GM20000 (cell line): Measurements from ENCODE around the gene FAM81B.

Experiments used
- DNase-seq: peaks from one replicate; pipeline ENCODE4 v3.0.0; 2012; ENCODE audit warnings: low spot score
- TF ChIP-seq, protein P1 (sequence below): IDR thresholded peaks from 2 replicates; pipeline ENCODE4 v1.5.1; 2012; ENCODE audit warnings: mild to moderate bottlenecking, control low read depth; ENCODE audit errors: extremely low read depth, missing control alignments

The FAM81B gene

DNA sequence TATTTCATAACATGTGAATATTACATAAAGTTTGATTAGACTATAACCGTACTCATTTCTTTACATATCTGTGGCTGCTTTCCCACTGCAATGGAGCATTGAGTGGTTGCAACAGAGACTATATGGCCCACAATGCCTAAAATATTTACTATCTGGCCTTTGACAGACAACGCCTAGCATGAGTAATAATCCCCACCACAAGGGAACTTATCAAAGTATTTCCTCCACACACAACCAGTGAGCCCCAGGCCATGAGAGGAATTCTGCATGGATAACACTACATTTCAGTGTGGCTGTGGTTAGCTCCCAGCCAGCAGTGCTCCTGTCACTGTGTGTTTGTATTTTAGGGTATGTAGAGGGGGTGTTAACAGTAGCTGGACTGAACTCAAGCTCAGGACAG lies 54.8 kb downstream of the FAM81B start:
- DNase-seq, result no peak
- TF ChIP-seq, protein P1, sequence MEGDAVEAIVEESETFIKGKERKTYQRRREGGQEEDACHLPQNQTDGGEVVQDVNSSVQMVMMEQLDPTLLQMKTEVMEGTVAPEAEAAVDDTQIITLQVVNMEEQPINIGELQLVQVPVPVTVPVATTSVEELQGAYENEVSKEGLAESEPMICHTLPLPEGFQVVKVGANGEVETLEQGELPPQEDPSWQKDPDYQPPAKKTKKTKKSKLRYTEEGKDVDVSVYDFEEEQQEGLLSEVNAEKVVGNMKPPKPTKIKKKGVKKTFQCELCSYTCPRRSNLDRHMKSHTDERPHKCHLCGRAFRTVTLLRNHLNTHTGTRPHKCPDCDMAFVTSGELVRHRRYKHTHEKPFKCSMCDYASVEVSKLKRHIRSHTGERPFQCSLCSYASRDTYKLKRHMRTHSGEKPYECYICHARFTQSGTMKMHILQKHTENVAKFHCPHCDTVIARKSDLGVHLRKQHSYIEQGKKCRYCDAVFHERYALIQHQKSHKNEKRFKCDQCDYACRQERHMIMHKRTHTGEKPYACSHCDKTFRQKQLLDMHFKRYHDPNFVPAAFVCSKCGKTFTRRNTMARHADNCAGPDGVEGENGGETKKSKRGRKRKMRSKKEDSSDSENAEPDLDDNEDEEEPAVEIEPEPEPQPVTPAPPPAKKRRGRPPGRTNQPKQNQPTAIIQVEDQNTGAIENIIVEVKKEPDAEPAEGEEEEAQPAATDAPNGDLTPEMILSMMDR, result no peak

DNA sequence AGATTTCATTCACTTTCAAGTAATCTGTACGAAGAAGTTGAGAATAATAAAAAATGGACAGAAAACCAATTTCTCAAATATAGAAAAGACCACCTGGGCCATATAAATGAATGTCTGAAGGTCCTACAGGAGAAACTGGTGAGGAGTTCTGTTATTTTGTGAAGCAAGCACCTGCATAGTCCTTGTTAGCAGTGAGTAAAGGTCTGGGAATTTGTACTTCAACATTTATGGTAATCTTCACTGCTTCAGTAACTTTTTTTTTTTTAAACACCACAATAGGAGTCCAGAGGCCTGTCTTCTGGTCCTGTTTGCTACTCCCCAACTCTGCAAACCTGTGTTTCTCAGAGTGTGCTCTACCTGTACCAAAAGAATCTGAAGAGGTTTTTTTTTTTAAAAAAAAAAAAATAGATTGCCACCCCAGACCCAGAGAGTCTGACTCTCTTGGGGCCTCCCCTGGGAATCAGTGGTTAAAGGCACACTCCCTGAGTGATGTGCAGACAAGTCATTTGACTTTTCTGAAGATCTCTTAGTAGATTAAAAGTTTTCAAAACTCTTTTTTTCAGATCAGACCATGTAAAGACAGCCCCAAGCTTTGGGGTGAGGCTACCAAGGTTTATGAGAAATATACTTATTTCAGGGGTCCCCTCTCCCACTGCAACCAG lies 55.5 kb downstream of the FAM81B start:
- DNase-seq, result no peak
- TF ChIP-seq, protein P1, result no peak

DNA sequence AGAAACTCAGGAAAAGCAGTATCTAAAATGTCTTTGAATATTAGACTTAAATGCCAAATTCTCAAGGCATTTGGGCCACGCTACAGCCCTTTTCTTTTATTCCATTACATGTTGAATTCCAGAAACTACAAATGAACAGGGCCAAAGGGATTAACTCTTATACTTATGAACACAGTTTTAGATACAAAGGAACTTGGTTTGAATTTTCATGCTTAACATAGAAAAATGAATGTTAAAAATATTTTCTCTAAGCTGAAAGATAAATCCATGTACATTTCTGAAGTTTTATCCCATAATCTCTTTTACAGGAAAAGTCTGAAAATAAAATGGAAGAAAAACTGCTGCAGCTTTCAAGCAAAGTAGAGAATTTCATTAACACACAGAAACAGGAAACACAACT lies 56.8 kb downstream of the FAM81B start:
- DNase-seq, result no peak
- TF ChIP-seq, protein P1, result no peak

DNA sequence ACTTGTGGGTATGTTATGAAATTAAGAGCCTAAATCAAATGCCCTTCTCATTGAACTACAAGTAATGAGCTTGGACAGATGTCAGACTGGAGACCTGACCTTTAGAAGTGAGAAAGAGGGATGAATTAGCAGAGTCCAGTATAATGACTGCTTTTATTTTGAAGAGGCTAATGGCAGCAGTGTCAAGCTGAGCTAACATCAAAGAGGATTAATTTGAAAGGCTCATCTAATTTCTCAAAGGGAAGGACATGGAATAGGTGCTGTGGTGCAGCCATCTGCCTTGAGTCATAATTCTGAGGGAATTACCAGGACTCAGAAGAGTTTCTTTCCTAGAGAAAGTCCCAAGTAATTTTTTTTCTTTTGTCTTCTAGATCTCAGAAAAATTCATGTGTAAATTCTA lies 57.6 kb downstream of the FAM81B start:
- DNase-seq, result no peak
- TF ChIP-seq, protein P1, result no peak

DNA sequence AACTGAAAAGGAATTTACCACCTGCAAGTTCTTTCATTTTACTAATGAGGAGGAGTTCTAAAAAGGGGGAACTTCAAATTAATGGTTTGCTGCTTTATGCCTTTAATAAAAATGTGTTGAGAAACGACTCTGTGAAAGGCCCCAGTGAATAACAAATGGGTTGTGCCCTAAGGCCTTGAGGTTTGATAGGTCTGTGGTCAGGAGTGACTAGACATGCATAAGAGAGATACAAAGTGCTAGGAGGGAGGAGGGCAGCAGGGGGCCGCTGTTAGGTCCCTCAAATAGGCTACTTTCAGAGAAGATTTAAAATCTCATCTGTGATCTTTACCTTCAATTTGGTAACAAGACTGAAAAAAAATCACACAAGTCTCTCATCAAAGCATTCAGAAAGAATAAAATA lies 58.3 kb downstream of the FAM81B start:
- no peak for DNase-seq
- TF ChIP-seq, protein P1, result no peak

DNA sequence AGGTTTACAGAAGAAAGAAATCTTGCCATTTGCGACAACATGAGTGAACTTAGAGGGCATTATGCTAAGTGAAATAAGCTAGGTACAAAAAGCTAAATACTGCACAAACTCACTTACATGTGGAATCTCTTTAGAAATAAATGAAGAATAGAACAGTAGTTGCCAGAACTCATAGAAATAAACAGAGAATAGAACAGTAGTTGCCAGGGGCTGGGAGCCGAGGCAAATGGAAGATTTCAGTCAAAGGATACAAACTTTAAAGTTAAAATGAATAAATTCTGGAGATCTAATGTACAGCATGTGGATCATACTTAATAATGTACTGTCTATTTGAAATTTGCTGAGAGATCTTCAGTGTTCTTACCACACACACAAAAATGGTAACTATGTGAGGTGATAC lies 63.4 kb downstream of the FAM81B start:
- DNase-seq, result no peak
- TF ChIP-seq, protein P1, result no peak

DNA sequence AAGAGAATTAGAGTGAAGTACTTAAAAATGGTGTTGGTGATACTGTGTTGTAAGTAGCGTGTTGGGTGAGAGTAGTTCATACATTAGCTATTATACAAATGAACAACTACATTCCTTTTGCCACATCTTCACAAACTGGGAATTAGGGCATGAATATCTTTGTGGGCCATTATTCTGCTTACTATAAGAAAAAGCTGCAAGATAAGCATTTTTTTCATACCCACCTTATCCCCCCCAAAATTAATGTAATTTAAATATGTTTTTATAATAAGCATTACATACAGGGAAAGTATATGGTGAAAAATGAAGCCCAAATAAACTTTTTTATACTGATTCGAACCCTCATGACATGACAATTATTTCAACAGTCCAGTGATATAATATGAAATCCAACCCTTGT lies 69.5 kb downstream of the FAM81B start:
- TF ChIP-seq, protein P1, result no peak
- no peak for DNase-seq
